Stimulated activated CD4-positive, alpha-beta T cell treated with anti-CD3 and anti-CD28 coated beads, Interleukin-12 subunit alpha, Interleukin-12 subunit beta, amount 100 ng/mL, for 4 hours (primary cell): ENCODE measurements around the gene CD99.

Source experiments
- DNase-seq: peaks from one replicate; pipeline ENCODE4 v3.0.0-alpha.2; 2020

The CD99 gene

DNA sequence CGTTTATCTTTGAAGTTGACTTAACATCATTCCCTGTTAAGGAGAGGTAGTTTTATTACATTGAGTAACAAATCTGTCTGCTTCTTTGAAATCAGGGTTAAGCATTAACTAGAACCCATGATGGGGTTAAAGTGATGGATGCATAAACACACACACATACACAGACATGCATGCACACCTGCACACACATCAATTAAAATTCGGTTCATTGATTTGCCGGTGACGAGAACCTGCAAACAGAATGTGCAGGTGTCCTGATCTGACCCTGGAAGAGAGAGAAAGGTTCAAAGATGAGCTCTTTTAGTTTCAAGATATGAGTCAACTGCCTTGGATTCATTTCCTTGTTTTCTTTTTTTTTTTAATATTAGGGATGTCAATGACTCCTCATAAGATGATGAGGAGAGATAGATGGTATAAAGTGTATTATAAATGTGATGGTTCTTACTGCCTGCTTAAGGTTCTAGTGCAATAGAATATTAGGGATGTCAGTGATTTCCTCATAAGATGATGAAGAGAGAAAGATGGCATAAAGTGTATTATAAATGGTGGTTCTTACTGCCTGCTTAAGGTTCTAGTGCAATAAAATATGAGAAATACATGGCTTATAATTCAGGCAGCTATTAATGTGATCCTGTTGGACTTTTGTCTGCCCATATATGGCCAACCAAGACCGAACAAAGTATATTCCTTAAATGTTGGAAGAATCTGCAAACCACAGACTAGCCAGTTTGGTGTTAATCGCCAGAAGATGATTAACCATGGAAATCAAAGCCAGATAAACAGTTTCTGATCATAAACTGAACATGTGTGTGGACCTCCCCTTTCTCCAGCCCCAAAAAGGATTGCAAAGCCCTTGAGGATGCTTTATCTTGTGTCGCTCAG, 14.1 kb upstream of the CD99 start:
- DNase-seq: no peak

DNA sequence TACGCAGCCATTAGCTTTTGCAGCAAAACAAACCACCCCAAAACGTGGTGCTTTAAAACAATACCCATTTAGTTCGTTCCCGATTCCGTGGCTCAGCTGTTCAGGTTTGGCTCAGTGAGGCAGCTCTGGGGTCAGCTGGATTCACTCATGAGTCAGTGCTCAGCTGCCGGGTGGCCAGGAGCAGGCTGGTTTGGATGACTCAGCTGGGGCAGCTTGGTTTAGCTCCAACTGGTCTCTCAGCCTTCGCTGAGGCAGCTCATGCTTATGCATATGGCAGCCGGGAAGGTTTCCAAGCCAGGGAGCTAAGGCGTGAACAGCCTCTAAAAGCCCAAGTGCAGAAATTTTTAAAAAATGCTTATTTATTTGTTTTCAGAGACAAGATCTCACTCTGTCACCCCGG, 13.3 kb upstream of the CD99 start:
- no peak for DNase-seq

DNA sequence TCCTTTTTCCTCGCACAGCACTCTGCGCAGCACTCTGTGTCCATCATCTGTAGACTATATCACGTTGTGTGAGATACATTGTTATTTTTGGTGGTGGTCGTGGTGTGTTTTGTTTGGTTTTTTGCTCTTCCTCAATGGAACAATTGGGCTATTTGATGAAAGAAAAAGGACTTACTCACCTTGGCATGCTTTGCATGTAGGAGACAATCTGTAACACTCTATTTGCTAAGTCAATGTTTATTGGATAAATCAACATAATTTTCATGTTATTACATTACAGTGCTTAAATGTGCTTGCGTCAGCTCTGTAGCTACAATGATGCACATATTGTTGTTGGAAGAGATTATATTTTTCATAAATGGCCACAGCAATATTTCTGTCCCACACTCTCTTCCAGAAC, 12.5 kb upstream of the CD99 start:
- no peak for DNase-seq

DNA sequence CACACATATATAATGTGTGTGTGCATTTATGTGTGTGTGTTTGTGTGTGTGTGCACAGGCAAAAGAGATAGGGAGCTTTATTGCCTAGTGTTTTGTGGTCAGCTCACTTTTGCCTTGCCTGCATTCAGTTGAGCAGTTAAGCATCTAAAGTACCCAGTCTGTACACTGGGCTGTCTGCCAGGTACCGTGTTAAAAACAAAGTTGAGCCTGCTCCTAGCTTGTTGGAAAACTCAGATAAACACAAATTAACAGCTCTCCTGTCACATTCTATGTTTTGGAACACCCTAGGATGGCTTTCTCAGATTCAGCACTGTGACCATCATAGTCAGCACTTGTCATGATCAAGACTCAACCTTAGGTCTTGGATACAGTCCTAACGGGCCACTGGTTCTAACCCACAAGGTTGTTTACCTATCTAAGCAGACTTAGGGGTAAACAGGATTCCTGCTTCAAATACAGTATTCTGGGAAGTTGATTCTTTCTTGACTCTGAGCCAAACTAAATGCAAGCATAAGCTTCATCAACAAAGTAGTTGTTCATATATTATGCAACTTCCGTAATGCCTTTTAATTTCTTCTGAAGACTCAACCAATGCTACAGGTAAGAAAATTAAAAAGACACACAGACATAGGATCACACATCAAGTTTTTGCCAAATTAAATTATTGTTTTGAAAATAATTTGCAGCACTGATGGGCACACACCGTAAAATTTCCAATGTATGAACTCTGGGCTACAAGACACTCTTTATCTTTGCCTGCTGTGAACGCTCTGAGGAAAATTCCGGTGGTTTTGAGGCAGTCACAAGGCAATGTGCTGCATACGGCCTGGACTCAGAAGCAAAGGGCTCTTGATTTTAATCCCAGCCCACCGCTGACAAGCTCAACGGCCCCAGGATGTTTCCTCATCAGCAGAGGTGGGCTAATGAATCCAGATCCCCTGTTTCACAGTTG, 11.3 kb upstream of the CD99 start:
- no peak for DNase-seq

DNA sequence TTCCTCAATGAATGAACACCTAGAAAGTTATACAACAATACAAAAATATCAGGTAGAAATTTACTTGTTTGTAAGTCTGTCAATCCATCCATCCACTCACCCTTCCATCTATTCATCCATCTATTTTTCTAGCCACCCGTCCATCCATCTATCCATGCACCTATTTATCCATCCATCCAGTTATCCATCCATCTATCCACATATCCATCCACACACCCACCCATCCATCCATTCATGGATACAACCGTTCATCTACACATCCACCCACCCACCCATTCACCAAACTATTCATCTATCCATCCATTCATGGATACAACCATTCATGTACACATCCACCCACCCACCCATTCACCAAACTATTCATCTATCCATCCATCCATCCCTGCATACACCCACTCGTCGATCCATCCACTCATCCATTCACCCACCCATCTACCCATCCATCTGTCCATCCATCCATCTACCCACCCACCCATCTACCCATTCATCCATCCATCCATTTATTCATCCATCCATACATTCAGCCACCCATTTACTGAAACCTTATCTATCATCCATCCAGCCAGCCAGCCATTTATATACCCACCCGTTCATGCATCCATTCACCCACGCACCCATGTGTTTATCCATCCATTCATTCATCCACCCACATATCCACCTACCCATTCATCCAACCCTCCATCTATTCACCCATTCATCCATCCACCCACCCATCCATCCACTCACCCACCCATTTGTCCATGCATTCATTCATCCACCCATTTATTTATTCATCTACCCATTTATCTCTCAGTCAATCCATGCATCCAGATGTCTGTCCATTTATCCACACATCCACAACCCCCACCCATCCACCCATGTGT, 10.4 kb upstream of the CD99 start:
- no peak for DNase-seq

DNA sequence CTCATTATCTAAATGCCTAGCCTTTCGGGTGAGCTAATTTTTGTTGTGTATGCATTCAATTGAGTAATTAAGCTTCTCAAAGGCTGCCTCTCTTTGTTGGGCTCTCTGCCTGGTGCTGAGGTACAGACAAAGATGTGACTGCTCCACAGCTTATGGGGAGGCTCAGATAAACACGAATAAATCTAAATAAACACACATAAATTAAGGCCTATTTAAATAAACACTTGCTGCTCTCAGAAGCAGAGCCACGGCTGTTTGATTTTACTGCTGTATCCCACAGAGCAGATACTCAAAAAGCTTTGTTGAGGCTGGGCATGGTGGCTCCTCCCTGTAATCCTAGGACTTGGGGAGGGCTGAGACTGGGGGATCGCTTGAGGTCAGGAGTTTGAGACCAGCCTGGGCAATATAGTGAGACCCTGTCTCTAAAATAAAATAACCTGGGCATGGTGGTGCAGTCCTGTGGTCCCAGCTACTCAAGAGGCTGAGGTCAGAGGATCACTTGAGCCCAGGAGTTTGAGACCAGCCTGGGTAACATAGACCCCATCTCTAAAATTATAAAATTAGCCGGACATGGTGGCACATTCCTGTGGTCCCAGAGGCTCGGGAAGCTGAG, 8.4 kb upstream of the CD99 start:
- no peak for DNase-seq

DNA sequence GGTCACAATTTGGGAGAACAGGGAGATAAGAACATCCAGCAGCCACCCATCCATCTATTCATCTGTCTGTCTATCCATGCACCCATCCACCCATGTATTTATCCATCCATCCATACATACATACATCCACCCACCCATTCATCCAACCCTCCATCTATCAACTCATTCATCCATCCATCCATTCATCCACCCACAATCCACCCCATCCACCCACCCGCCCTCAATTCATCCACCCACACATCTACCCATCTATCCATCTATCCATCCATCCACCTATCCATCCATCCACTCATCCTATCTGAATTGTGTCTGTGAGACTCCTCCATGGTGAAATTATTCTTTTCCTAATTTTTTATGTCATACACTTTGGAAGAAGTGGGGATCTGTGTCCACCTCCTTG, 6.8 kb upstream of the CD99 start:
- DNase-seq: no peak

DNA sequence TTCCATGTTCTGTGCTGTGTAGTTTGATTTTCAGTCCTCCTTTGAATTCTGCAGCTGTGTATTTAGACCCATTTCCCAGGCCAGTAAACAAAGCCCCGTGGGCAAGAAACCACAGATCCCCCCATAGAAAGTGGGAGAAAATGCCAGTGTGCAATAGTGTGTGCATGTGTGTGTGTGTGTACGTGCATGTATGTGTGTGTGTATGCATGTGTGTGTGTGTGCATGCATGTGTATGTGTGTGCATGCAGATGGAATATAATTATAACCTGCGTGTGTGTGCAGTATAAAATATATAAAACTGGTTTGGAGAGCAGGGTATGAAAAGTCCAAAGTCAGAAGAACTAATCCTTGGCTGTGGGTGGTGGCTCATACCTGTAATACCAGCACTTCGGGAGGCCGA, 5.2 kb upstream of the CD99 start:
- DNase-seq: no peak

DNA sequence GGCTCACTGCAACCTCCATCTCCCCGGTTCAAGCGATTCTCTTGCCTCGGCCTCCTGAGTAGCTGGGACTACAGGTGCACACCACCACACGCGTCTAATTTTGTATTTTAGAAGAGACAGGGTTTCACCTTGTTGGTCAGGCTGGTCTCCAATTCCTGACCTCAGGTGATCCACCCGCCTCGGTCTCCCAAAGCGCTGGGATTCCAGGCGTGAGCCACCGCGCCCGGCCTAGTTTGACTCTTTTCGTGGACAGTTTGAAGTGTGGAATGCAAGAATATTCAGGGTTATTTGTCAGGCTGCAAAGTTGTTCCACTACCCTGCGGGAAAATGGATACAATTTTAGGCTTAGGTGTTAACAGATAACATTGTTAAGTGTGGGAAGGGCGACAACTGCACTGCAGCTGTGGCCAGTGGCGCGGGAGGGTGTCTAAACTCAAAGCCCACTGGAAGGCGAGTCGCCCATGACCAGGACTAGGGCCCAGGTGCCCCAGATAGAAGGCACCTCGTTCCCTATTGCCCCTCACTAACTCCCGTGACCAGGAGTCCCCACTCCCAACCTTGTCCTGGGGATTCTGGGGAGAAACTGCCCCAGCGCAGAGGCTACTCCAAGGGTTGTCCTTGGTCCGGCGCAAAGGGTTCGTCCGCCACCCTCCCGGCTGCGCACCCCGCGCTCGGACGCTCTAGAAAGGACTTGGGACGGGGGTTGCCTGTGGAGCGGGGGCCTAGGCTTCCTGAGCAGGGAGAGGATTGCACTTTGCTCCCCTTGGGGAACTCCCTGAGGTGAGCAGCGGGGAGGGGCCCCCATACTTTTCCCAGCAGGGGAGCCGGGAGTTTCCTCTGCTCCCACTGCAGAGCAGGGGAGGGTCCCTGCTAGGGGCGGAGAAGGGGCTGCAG, 1.1 kb upstream of the CD99 start:
- no peak for DNase-seq

DNA sequence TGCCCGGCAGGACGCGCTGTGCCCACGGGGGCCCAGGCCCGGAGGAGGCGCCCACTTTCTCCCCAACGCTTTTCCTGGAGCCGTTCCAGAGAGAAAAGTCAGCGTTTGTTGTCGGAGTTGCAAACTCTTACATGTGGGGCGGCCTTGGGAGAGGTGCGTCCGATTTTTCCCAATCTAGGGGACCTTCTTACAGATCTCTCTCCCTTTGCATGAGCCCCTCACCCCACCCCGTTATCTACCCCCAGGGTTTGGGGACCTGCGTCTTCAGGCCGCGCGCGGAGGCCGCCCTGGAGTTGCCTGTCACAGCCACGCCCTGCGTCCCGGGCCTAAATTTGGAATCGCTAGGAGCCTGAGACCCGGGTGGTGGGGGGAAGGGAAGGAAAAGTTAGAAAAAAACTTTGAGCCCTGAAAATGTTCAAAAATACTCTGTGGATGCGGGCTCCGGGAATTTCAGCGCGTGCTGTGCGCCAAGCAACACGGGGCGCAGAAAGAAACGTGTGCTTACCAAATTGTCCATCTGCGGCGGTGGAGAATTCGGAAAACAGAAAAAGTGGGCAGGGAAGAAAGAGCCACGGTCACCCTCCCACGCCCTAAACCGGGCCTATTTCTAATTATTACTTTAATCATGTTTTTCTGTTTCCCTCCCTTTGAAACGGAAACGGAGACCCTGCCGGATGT, 587 bp downstream of the CD99 start:
- DNase-seq: no peak

DNA sequence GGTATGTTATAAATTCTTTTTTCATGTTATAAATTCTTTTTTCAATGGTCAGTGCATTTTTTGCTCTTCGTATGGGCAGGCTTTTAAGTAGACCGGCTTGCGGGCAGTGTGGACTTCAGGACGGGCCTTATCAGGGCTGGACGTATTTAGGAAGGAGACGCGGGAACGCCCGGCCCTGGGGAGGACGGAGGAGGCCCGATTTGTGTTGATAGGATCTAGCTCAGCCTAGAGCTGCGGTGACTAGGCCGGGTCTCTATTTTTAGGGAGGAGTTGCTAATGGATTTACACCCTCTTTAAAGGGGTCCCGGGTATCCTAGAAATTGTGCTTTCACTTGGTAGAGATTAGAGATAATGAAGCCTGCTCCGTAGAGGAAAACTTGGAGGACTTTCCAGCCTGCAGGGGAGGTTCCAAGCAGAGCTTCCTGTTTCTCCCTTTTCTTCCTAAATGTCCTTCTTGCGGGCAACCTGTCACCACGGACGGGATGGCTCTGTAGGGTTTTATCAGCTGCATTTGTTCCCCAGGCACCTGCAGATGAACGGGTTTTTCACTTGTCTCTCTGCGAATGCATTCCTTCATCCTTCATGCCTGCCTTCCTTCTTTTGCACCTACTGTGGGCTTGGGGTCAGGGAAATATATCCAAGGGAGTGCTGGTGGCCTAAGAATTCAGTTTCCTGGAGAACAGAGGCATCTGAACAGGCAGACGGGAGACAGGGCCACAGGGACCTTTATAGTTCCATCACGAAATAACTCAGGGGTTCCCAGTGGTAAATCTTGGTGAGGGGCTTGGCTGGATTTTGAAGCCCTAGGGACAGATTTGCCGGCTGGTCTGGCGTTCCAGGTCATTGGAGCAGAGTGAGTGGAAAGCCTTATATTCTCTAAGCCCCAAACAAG, 1.4 kb downstream of the CD99 start:
- DNase-seq: no peak

DNA sequence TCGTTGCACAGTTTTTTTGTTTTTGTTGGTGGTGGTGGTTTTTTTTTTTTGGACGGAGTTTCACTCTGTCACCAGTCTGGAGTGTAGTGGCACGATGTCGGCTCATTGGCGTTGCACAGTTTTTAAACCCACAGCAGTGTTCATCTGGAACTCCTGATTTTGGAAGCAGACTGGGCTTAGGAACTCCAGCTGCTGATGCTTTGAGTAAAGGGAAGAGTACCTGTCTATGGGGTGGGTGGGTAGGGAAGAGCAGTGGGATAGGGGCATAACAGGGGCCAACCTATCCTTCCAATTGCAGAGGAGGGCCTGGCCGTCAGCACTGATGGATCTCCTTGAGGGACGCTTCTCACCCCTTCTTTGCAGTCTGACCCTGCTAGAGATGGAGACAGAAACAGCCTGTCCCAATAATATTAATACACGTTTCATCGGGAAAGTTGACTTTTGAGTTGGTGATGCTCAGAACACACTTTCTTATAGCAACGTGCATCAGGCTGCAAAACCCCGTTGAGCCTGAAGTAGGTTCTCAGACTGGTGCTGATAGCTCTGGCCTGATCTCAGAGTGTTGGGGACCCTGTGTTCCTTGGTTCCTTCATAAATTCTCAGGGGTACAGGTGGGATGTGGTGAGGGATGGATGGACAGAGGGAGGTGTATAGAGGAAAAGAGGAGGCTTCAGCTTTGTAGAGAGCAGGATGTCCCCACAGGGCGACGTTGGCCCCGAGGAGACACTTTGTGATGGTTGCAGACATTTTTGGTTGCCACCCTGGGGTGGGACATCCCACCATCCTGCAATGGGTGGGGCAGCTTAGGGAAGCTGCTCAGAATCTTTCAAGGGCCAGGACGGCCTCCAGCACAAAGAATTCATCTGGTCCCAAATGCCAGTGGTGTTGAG, 2.3 kb downstream of the CD99 start:
- DNase-seq: no peak

DNA sequence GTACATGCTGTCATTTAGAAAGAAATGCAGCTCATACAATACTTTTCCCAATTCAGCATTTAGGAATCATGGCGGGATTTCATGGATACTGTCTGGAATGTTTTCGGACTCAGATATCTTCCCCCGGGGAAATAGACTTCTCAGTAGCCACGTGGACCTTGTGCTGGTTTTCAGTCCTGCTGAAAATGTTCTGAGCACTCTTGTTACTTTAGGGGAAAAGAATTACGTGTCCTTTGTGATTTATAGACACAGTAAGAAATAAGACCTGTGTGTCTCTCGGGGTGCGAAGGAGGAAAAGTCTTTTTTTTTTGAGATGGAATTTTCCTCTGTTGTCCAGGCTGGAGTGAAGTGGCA, 3.8 kb downstream of the CD99 start:
- no peak for DNase-seq

DNA sequence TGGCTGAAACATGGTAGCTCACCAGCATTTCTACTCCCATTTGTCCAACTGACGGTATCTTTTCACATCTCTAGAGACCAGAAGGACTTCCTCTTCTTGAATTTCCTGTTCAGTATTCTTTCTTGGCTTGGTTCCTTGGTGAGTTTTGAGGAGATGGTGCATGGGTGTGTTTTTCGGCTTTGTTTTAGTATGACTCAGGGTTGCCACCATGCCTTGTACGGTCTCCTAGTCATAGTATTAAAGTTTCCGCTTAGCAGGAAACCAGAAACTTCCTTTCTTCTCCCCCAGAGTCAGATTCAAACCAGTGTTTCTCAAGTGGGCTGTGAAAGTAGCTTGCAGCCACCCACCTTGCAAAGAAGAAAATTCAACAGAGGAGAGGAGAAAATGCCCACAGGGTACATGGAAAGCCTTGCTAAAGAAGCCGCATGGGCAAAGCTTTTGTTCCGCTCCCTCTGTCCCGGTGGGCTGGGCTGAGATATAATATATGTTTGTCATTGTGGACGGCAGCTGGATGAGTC, 5.7 kb downstream of the CD99 start:
- no peak for DNase-seq

DNA sequence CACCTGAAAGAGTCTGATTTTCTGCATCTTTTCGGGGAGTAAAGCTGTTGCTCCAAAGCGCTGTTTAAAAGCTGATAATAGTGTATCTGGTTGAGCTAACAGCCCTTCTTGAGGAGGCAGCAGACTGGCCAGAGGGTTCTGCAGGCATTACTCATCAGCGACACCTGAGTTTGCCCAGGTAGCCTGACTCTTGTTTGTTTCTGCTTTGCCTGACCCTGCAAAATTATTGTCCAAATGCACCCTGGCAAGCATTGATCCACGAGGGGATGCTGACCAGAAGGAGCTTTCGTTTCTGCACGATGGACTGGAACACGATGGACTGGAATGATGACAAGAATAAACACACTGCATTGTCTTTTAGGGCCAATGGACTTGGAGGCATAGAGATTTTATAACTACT, 6.2 kb downstream of the CD99 start:
- DNase-seq: no peak

DNA sequence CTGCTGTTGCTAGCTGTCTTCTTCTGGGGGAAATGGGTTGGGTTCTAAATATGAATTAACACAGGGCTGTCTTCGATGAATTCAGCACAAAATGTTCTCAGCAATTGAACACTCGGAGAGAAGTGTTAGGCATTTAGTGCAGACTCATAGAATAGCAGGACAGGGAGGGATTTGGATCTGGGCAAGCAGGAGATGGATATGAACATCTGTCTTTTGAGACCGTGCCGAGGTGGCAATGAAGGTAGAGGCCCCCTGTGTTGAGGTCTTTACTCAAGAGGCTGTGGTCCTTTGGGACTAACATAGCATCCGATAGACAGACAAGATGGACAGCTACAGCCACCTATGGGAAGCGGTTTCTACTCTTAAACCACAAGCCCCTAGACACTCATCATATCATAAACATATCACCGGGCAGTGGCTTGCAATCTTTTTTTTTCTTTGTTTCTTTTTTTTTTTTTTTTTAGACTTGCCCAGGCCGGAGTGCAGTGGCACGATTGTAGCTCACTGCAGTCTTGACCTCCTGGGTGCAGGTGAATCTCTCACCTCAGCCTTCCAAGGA, 6.7 kb downstream of the CD99 start:
- no peak for DNase-seq

DNA sequence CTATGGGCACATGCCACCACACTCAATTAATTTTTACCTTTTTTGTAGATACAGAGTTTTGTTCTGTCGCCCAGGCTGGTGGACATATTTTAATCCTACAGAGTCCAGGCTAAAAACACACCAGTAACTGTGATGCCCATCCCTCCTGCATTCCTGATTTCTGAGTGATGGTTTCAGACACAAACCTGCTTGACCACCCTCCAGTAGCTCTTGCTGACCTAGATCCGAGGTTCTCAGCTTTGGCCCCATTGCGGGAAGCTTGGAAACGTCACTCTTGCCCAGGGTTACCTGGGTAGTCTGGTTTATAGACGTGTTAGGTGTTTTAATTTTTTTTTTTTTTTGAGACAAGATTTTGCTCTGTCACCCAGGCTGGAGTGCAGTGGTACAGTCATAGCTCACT, 7.5 kb downstream of the CD99 start:
- no peak for DNase-seq

DNA sequence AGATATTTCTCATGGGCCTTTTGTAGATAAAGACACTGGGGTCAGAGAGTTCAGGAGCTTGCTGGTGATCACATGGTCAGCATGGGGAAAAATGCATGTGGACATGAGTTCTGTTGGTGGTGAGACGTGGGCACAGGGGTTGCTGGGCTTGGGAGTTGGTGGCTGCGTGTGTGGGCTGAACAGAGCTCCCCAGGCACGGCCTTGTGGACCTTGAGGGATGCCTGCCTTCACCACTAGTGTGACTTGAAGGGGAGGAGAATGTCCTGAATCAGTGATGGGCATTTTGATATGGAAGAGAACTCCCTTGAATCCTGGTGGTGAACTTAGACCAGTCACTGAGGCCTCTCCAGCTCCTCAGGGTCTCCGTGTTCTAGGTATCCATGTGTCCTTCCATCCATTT, 8.9 kb downstream of the CD99 start:
- DNase-seq: no peak
